Lung (tissue), 12 donors: ENCODE results near the gene SLC6A15. TPM values are rescaled to one million over a fixed set of nuclear protein-coding genes. Genes with fewer than 3 reads are reported as not detected.

Experiments
- ATAC-seq: fragments of 200-7000 bp; cut with Tn5 transposase; one replicate; pipeline ENCODE4 v1.9.1; 2020; ENCODE audit warnings: moderate number of reproducible peaks; ENCODE audit not compliant: insufficient read depth, low FRiP score
- DNase-seq, 3 donors: peaks; one replicate each; pipeline ENCODE4 v3.0.0-alpha.2; 2013 to 2017
- H3K27ac ChIP-seq, 2 donors: one replicate each; pipeline ENCODE4 v1.5.1; 2013; ENCODE audit warnings: mild to moderate bottlenecking in 2 of 2, moderate library complexity in 2 of 2, control low read depth in 1 of 2, inconsistent platforms in 1 of 2, low read depth in 1 of 2, low read length in 1 of 2
- H3K27me3 ChIP-seq, 3 donors: one replicate each; pipeline ENCODE4 v1.5.1; 2013; ENCODE audit warnings: low read length in 2 of 3; ENCODE audit not compliant: control insufficient read depth in 3 of 3, insufficient read depth in 3 of 3
- H3K36me3 ChIP-seq, 4 donors: one replicate each; pipeline ENCODE4 v1.5.1; 2013; ENCODE audit warnings: low read length in 4 of 4, mild to moderate bottlenecking in 1 of 4, moderate library complexity in 1 of 4; ENCODE audit not compliant: control insufficient read depth in 4 of 4, insufficient read depth in 4 of 4
- H3K4me1 ChIP-seq, 5 donors: one replicate each; pipeline ENCODE4 v1.5.1; 2013; ENCODE audit warnings: low read length in 5 of 5, mild to moderate bottlenecking in 2 of 5, moderate library complexity in 1 of 5; ENCODE audit not compliant: control insufficient read depth in 5 of 5, insufficient read depth in 5 of 5
- H3K4me3 ChIP-seq: one replicate; pipeline ENCODE4 v1.5.1; 2013; ENCODE audit warnings: mild to moderate bottlenecking, control low read depth, moderate library complexity
- H3K9ac ChIP-seq, 2 donors: one replicate each; pipeline ENCODE4 v1.5.1; 2013; ENCODE audit warnings: low read length in 2 of 2, control low read depth in 1 of 2; ENCODE audit not compliant: insufficient read depth in 1 of 2
- H3K9me3 ChIP-seq, 4 donors: one replicate each; pipeline ENCODE4 v1.5.1; 2013; ENCODE audit warnings: low read length in 3 of 4, mild to moderate bottlenecking in 1 of 4, moderate library complexity in 1 of 4; ENCODE audit not compliant: control insufficient read depth in 4 of 4, insufficient read depth in 3 of 4
- WGBS, 2 donors: extraction: QIAGEN DNeasy Blood & Tissue Kit; methylation state at CpG; one replicate each; pipeline ENCODE4 v1.1.7; 2013; 5-methylcytosine and 5-hydroxymethylcytosine counted together
- polyA plus RNA-seq, 2 donors: library from polyadenylated mRNA; stranded (reverse); fragments of 200-250 nt; gene quantifications; one replicate each; pipeline ENCODE4 v1.2.1, GENCODE V29; 2013
- total RNA-seq, 2 donors: library from RNA; depleted of rRNA in 1 of 2; stranded (reverse); fragments of >200 nt in 1 of 2; gene quantifications; one replicate each; pipeline ENCODE4 v1.2.1, GENCODE V29; 2014 to 2021
- TF ChIP-seq, protein P1 (sequence below): IDR thresholded peaks from 2 replicates; pipeline ENCODE4 v1.5.1; 2012; ENCODE audit warnings: mild to moderate bottlenecking; ENCODE audit errors: control extremely low read depth, extremely low read depth
- donor health status: control.
- donor health status: control.
- donor health status: Bipolar disorder and iron deficiency.
- donor health status: healthy.
- donor health status: DM: yes; HTN: yes; CAD: no.

Gene SLC6A15
- total and polyA plus RNA-seq, 4 donors: 0.02 to 0.34 (median 0.11) TPM; not detected in 1

GRCh38 chr12:84954415-84954814, 41.8 kb upstream of the SLC6A15 start:
- DNase-seq: no peak
- H3K36me3 ChIP-seq: no peaks in the 10 kb centered on the region
- no peaks in the 10 kb centered on the region for H3K4me1 ChIP-seq
- no peak for ATAC-seq
- no peak overlapping the region for H3K27ac ChIP-seq
- no peaks in the 10 kb centered on the region for H3K27me3 ChIP-seq
- no peak overlapping the region for H3K9ac ChIP-seq
- TF ChIP-seq, protein P1, sequence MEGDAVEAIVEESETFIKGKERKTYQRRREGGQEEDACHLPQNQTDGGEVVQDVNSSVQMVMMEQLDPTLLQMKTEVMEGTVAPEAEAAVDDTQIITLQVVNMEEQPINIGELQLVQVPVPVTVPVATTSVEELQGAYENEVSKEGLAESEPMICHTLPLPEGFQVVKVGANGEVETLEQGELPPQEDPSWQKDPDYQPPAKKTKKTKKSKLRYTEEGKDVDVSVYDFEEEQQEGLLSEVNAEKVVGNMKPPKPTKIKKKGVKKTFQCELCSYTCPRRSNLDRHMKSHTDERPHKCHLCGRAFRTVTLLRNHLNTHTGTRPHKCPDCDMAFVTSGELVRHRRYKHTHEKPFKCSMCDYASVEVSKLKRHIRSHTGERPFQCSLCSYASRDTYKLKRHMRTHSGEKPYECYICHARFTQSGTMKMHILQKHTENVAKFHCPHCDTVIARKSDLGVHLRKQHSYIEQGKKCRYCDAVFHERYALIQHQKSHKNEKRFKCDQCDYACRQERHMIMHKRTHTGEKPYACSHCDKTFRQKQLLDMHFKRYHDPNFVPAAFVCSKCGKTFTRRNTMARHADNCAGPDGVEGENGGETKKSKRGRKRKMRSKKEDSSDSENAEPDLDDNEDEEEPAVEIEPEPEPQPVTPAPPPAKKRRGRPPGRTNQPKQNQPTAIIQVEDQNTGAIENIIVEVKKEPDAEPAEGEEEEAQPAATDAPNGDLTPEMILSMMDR: no peak
- no peaks in the 10 kb centered on the region for H3K9me3 ChIP-seq
- H3K4me3 ChIP-seq: no peak overlapping the region
- 71 to 83% methylated on average over 1 of the region's 1 CpG for WGBS, 2 donors

GRCh38 chr12:84950971-84951546, 38.5 kb upstream of the SLC6A15 start:
- DNase-seq (no peak), ATAC-seq (no peak)
- no peak overlapping the region for H3K27ac ChIP-seq
- TF ChIP-seq, protein P1: no peak
- H3K4me1 ChIP-seq: no peaks in the 10 kb centered on the region
- H3K27me3 ChIP-seq: no peaks in the 10 kb centered on the region
- H3K9me3 ChIP-seq: no peaks in the 10 kb centered on the region
- H3K9ac ChIP-seq: no peak overlapping the region
- no peak overlapping the region for H3K4me3 ChIP-seq
- H3K36me3 ChIP-seq: no peaks in the 10 kb centered on the region
- WGBS, 2 donors: 80 to 87% methylated on average over 3 of the region's 3 CpGs

- Histone ChIP-seq H3K27ac (no peak overlapping the region), H3K4me3 (no peak overlapping the region), H3K9ac (no peak overlapping the region), H3K4me1 (no peaks in the 10 kb centered on the region), H3K36me3 (no peaks in the 10 kb centered on the region), H3K9me3 (no peaks in the 10 kb centered on the region), H3K27me3 (peaks cover 0 to 2% (median 0%) of the 10 kb centered on the region in 3 donors)
- TF ChIP-seq, protein P1: no peak
- WGBS, 2 donors: 74 to 77% methylated on average over 2 of the region's 2 CpGs
- ATAC-seq (no peak), DNase-seq (no peak)
These were observed 34.2 kb upstream of the SLC6A15 start for GRCh38 chr12:84946753-84947152.

DNA sequence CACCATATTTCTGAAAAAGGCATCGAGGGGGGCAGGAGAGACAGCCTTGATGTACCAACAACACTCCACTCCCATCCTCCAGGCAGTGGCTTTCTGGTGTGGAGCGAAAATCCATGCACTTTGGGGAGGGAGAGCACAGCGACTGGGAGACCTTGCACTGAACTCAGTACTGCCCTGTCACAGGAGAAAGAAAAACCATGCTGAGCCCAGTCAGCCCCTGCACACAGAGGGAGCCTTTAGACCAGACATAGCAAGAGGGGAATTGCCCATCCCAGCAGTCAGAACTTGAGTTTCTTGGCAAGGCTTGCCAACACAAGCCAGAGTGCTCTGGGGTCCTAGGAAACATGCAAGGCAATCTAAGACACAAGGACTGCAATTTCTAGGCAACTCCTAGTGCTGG, 24.8 kb upstream of the SLC6A15 start:
- no peak overlapping the region for H3K27ac ChIP-seq
- no peaks in the 10 kb centered on the region for H3K4me1 ChIP-seq
- H3K4me3 ChIP-seq: no peak overlapping the region
- no peaks in the 10 kb centered on the region for H3K9me3 ChIP-seq
- ATAC-seq: no peak
- 69 to 71% methylated on average over 3 of the region's 3 CpGs for WGBS, 2 donors
- DNase-seq: no peak
- no peaks in the 10 kb centered on the region for H3K36me3 ChIP-seq
- no peak overlapping the region for H3K9ac ChIP-seq
- TF ChIP-seq, protein P1: no peak
- H3K27me3 ChIP-seq: no peaks in the 10 kb centered on the region
